AG09319 (cell line): ENCODE measurements around the gene ARRB2.

Source experiments
- DNase-seq: peaks from one replicate; pipeline ENCODE4 v3.0.0-alpha.2; 2010; ENCODE audit warnings: low read depth; ENCODE audit errors: extremely low read depth
- CTCF ChIP-seq: IDR thresholded peaks from 2 replicates; pipeline ENCODE4 v1.5.1; 2011; ENCODE audit warnings: low read depth, mild to moderate bottlenecking, inconsistent platforms, low read length, moderate library complexity

Gene ARRB2

GRCh38 chr17:4766201-4766600 is 55.8 kb downstream of the ARRB2 start:
- TF ChIP-seq CTCF: no peak

GRCh38 chr17:4766723-4767122 is 56.3 kb downstream of the ARRB2 start:
- no peak for DNase-seq
- no peak for TF ChIP-seq CTCF

More at GRCh38 chr17:4766201-4766600, 55.8 kb downstream of the ARRB2 start:
- no peak for DNase-seq

- no peak for TF ChIP-seq CTCF
- no peak for DNase-seq
These were observed 57.9 kb downstream of the ARRB2 start for GRCh38 chr17:4768298-4768697.

GRCh38 chr17:4769628-4770027 is 59.2 kb downstream of the ARRB2 start:
- no peak for DNase-seq
- no peak for TF ChIP-seq CTCF
